ENCODE measurements around the gene HIP1. TPM values are rescaled to one million over a fixed set of nuclear protein-coding genes. Genes with fewer than 3 reads are reported as not detected.

HIP1 gene
- total and polyA plus RNA-seq, 7 donors = 1.2 to 11.9 (median 7.2) TPM

DNA sequence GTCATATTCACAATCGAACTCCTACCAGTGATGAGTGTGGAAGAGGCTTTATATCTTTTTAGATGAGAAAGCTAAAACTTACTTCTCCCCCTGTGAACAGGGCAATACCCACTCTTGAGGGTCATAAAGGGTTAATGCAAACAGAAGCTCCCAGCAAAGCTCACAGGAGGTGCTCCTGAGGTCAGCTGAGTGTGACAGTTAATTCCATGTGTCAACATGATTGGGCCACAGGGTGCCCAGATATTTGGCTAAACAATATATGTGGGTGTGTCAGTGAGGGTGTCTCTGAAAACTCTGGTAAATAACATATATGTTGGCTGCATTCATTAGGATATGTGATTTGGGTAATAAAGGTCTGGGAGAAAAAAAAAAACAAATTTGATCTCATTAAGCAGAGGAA lies 86.0 kb downstream of the HIP1 start:
- 94 to 97% methylated on average over 1 of the region's 1 CpG for WGBS, 2 donors
- no peak overlapping the region for H3K4me3 ChIP-seq
- intact Hi-C loops (cut with DNase I) = no loop called here

GRCh38 chr7:75650681-75651080 lies 88.1 kb downstream of the HIP1 start:
- H3K9me3 ChIP-seq = no peaks in the 10 kb centered on the region
- H3K4me3 ChIP-seq = no peak overlapping the region
- H3K36me3 ChIP-seq = no peaks in the 10 kb centered on the region
- 50 to 58% methylated on average over 9 of the region's 9 CpGs for WGBS, 2 donors
- DNase-seq = no peak
- no peaks in the 10 kb centered on the region for H3K4me1 ChIP-seq
- H3K27me3 ChIP-seq = no peaks in the 10 kb centered on the region
- TF ChIP-seq CTCF (IDR thresholded peaks at IDR 0.05) (no peak), POLR2A (IDR thresholded peaks at IDR 0.05) (no peak), POLR2AphosphoS5 (IDR thresholded peaks at IDR 0.05) (no peak), EP300 (IDR thresholded peaks at IDR 0.05) (no peak)
- intact Hi-C loops (cut with DNase I) = no loop called here
- H3K27ac ChIP-seq = peak overlapping the region in 1 of 4 donors; percentile 52

More for the DNA sequence above, 86.0 kb downstream of the HIP1 start:
- no peak for DNase-seq
- Histone ChIP-seq H3K4me1 (no peaks in the 10 kb centered on the region), H3K36me3 (no peaks in the 10 kb centered on the region), H3K9me3 (no peaks in the 10 kb centered on the region), H3K27ac (no peak overlapping the region), H3K27me3 (no peaks in the 10 kb centered on the region)
- TF ChIP-seq EP300 (IDR thresholded peaks at IDR 0.05) (no peak), POLR2A (IDR thresholded peaks at IDR 0.05) (no peak), CTCF (IDR thresholded peaks at IDR 0.05) (no peak), POLR2AphosphoS5 (IDR thresholded peaks at IDR 0.05) (no peak)

DNA sequence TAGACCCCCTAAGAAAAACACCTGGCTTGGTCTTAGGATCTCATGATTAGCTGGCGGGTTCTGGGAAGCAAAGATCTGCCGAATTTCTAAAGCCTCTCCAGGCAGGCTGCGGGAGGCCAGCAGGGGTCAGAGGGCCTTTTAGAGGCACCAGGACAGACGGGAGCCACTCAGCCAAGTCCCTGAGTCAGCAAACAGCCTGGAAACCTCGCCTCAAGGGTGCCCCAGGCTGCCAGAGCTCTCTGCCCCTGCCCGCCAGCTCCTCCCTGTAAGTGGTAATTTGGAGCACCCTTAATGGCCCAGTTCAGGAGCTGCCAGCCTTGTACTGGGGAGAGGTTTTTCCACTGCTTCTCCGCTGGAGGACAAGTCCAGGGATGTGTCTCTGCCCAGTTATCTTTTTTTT lies 88.7 kb downstream of the HIP1 start:
- no peak for TF ChIP-seq EP300 (IDR thresholded peaks at IDR 0.05)
- TF ChIP-seq CTCF (IDR thresholded peaks at IDR 0.05) = no peak
- no peak for TF ChIP-seq POLR2AphosphoS5 (IDR thresholded peaks at IDR 0.05)
- no peak for TF ChIP-seq POLR2A (IDR thresholded peaks at IDR 0.05)
- H3K4me1 ChIP-seq = no peaks in the 10 kb centered on the region
- peak overlapping the region in 1 of 4 donors; percentile 52 for H3K27ac ChIP-seq
- H3K36me3 ChIP-seq = no peaks in the 10 kb centered on the region
- H3K27me3 ChIP-seq = no peaks in the 10 kb centered on the region
- DNase-seq = no peak
- intact Hi-C loops (cut with DNase I) = no loop called here
- 76 to 79% methylated on average over 7 of the region's 7 CpGs for WGBS, 2 donors
- H3K9me3 ChIP-seq = no peaks in the 10 kb centered on the region
- H3K4me3 ChIP-seq = no peak overlapping the region

GRCh38 chr7:75649462-75649861 lies 89.3 kb downstream of the HIP1 start:
- DNase-seq = no peak
- H3K4me1 ChIP-seq = no peaks in the 10 kb centered on the region
- peak overlapping the region in 1 of 4 donors; percentile 52 for H3K27ac ChIP-seq
- H3K36me3 ChIP-seq = no peaks in the 10 kb centered on the region
- H3K4me3 ChIP-seq = no peak overlapping the region
- intact Hi-C loops (cut with DNase I) = no loop called here
- 16 to 44% methylated on average over 4 of the region's 4 CpGs for WGBS, 2 donors
- no peaks in the 10 kb centered on the region for H3K27me3 ChIP-seq
- no peaks in the 10 kb centered on the region for H3K9me3 ChIP-seq
- TF ChIP-seq POLR2AphosphoS5 (IDR thresholded peaks at IDR 0.05) = no peak
- no peak for TF ChIP-seq POLR2A (IDR thresholded peaks at IDR 0.05)
- no peak for TF ChIP-seq EP300 (IDR thresholded peaks at IDR 0.05)
- no peak for TF ChIP-seq CTCF (IDR thresholded peaks at IDR 0.05)

GRCh38 chr7:75647709-75648438 lies 90.9 kb downstream of the HIP1 start:
- 97% methylated on average over 6 of the region's 6 CpGs for WGBS, 2 donors
- H3K4me3 ChIP-seq = no peak overlapping the region
- H3K27ac ChIP-seq = no peak overlapping the region
- intact Hi-C loops (cut with DNase I) = no loop called here
- no peaks in the 10 kb centered on the region for H3K27me3 ChIP-seq
- DNase-seq = no peak
- TF ChIP-seq POLR2AphosphoS5 (IDR thresholded peaks at IDR 0.05) = no peak
- no peak for TF ChIP-seq POLR2A (IDR thresholded peaks at IDR 0.05)
- TF ChIP-seq CTCF (IDR thresholded peaks at IDR 0.05) = no peak
- no peak for TF ChIP-seq EP300 (IDR thresholded peaks at IDR 0.05)
- no peaks in the 10 kb centered on the region for H3K4me1 ChIP-seq
- no peaks in the 10 kb centered on the region for H3K36me3 ChIP-seq
- no peaks in the 10 kb centered on the region for H3K9me3 ChIP-seq

All from sigmoid colon (tissue), 7 donors.